Cardiac septum (tissue), 1 donor: Measurements from ENCODE around the gene ACSM2A. TPM values are rescaled to one million over a fixed set of nuclear protein-coding genes. Genes with fewer than 3 reads are reported as not detected.
"Not testable (repeated sequence)": the region's sequence is repeated elsewhere in the genome, so short reads cannot be mapped to it uniquely, and the experiment has no call there.

ENCODE experiments used
- DNase-seq: peaks from one replicate; pipeline ENCODE4 v3.0.0-alpha.2; 2020; ENCODE audit warnings: low spot score
- intact Hi-C: fragments of 100-400 bp; cut with DNase I; formaldehyde crosslinking; loops from one replicate; pipeline ENCODE4 v1.14.0; 2022
- long read RNA-seq: library from polyadenylated mRNA; unstranded; transcript quantifications from one replicate; pipeline ENCODE4 v2.0.0, GENCODE V29; 2021
- total RNA-seq: library from RNA; stranded (reverse); fragmentation: NEBNext Ultra II Directional; extraction: Animal tissue kit (Norgen Biotek cat#: 25700); gene quantifications from one replicate; pipeline ENCODE4 v1.2.1, GENCODE V29; 2021
- donor health status: DM: no; HTN: no; CAD: no.

ACSM2A gene
- total RNA-seq, result not detected
- long read RNA-seq, result 0 reads

GRCh38 chr16:20451364-20451763, at the start of gene ACSM2A:
Gene ACSM2A (plus strand): TSS chr16:20451521. CDS start chr16:20460115, 8,594 bp downstream.
- DNase-seq, intact Hi-C loops: not testable (repeated sequence)

- intact Hi-C loops, result no loop called here
Observed at GRCh38 chr16:20402651-20403050, 48.7 kb upstream of the ACSM2A start.

GRCh38 chr16:20404637-20405036, 46.7 kb upstream of the ACSM2A start, which contains the start of gene PDILT:
Gene PDILT (minus strand): TSS chr16:20404737. CDS start chr16:20399300, 5,437 bp downstream.
- intact Hi-C loops, result no loop called here
- no peak for DNase-seq

More at GRCh38 chr16:20402651-20403050, 48.7 kb upstream of the ACSM2A start:
- DNase-seq, result no peak

GRCh38 chr16:20409398-20410120, 41.8 kb upstream of the ACSM2A start, which contains the start of gene ACSM5:
Gene ACSM5 (plus strand): TSS chr16:20409534. CDS start chr16:20411485, 1,951 bp downstream.
- intact Hi-C loops, result no loop called here
- DNase-seq, result no peak

- DNase-seq, result no peak
- intact Hi-C loops, result no loop called here
Observed at GRCh38 chr16:20410121-20410723, 41.1 kb upstream of the ACSM2A start.

GRCh38 chr16:20411055-20411454, 40.3 kb upstream of the ACSM2A start:
- no peak for DNase-seq
- intact Hi-C loops, result no loop called here

GRCh38 chr16:20415541-20415940, 35.8 kb upstream of the ACSM2A start:
- intact Hi-C loops, result no loop called here
- no peak for DNase-seq

- DNase-seq, intact Hi-C loops: not testable (repeated sequence)
Observed at GRCh38 chr16:20419093-20419492, 32.2 kb upstream of the ACSM2A start.

- DNase-seq, intact Hi-C loops: not testable (repeated sequence)
Observed at GRCh38 chr16:20421748-20422147, 29.6 kb upstream of the ACSM2A start.

- DNase-seq, intact Hi-C loops: not testable (repeated sequence)
Observed at GRCh38 chr16:20423772-20424128, 27.6 kb upstream of the ACSM2A start.

- DNase-seq, result no peak
- intact Hi-C loops, result no loop called here
Observed at GRCh38 chr16:20424129-20424866, 27.0 kb upstream of the ACSM2A start.

GRCh38 chr16:20427401-20427797, 23.9 kb upstream of the ACSM2A start:
- DNase-seq, intact Hi-C loops: not testable (repeated sequence)

- not testable (repeated sequence) for DNase-seq
Observed at GRCh38 chr16:20429499-20429898, 21.8 kb upstream of the ACSM2A start.

GRCh38 chr16:20430480-20430879, 20.8 kb upstream of the ACSM2A start:
- DNase-seq, intact Hi-C loops: not testable (repeated sequence)

More at GRCh38 chr16:20429499-20429898, 21.8 kb upstream of the ACSM2A start:
- intact Hi-C loops, result not testable (repeated sequence)

- intact Hi-C loops, result no loop called here
Observed at GRCh38 chr16:20430948-20431347, 20.4 kb upstream of the ACSM2A start.

GRCh38 chr16:20438950-20439349, 12.4 kb upstream of the ACSM2A start:
- DNase-seq, intact Hi-C loops: not testable (repeated sequence)

More at GRCh38 chr16:20430948-20431347, 20.4 kb upstream of the ACSM2A start:
- no peak for DNase-seq

GRCh38 chr16:20439820-20440231, 11.5 kb upstream of the ACSM2A start:
- DNase-seq, intact Hi-C loops: not testable (repeated sequence)

GRCh38 chr16:20440731-20441130, 10.6 kb upstream of the ACSM2A start:
- DNase-seq, intact Hi-C loops: not testable (repeated sequence)

- DNase-seq, result no peak
- intact Hi-C loops, result no loop called here
Observed at GRCh38 chr16:20441191-20441590, 10.1 kb upstream of the ACSM2A start.

GRCh38 chr16:20441859-20442258, 9.5 kb upstream of the ACSM2A start:
- intact Hi-C loops, result not testable (repeated sequence)

More at GRCh38 chr16:20441859-20442258, 9.5 kb upstream of the ACSM2A start:
- DNase-seq, result not testable (repeated sequence)
